Stimulated activated CD4-positive, alpha-beta T cell treated with anti-CD3 and anti-CD28 coated beads, Interleukin-1b, Interleukin-23, amount 100 ng/mL, for 48 hours (primary cell): ENCODE data around the gene ST3GAL6.

Experiments used
- DNase-seq: peaks from one replicate; pipeline ENCODE4 v3.0.0-alpha.2; 2020

ST3GAL6 gene

DNA sequence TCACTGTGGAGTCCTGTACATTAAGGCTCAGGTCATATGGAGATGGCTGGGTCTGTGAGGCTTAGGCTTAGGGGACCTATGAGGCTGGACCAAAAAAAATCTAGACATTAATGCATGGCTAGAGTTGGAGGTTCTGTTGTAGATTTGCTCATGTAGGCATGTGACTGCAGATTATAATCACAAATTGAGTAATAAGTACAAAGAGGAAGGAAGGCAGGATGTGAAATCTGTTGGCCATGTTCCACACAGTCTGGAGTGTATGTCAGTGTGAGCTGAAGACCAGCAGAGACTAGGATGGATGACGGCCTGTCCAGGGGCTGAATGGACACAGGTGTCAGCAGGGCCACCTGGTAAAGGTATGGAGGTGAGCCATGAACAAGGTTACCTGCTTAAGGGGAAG, at the start of gene ST3GAL6:
Gene ST3GAL6 (plus strand): TSS at position 265 of the 400 bp plus-strand sequence. CDS start 5,101 bp downstream, outside the sequence.
- no peak for DNase-seq

- DNase-seq = no peak
These were observed 49.2 kb upstream of the ST3GAL6 start for GRCh38 chr3:98713984-98714383.

DNA sequence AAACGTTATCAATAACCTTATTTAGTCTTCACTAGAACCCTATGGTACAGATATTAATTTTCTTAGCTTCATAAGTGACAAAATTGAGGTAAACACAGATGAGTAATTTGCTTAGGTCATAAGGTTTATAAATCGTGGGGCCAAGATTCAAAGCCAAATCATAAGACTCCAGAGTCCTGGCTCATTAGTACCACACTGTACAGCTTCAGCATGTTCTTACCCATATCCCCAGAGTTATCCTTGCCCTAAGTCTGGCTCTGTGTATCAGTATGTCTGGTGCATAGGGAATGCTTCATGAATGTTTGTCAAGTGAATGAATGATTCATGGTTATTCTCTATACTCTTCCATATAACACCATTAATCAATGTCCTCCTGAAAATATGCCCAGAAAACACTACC, 45.6 kb upstream of the ST3GAL6 start:
- no peak for DNase-seq

DNA sequence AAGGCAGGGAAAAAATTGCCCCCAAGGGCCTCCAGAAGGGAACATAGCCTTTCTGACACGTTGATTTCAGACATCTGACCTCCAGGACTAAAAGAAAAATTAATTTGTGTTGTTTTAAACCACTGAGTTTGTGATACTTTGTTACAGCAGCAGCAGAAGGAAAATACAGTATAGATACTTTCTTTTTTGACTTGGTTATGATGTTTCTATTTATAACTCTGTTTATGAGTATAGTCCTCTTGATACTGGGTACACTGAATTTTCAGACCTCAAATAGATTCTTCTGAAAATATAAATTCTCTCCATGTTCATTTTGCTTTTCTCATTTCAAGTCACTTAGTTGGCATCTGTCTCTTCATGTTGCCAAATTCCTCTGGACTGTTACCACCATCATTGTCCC, 44.4 kb upstream of the ST3GAL6 start:
- DNase-seq = no peak

DNA sequence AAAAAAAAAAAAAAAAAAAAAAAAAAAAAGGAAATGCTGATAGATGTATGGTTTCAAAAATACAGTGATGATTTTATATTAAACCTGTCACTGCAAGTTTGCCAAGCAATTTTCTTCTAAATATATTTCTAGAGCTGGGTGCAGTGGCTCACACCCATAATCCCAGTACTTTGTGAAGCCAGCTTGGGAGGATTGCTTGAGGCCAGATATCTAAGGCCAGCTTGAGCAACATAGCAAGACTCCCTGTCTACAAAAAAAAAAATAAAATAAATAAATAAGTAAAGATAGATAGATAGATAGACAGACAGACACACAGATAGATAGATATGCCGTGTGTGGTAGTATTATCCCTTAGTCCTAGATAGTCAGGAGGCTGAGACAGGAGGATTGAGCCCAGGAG, 41.4 kb upstream of the ST3GAL6 start:
- no peak for DNase-seq

GRCh38 chr3:98722389-98722788, 40.8 kb upstream of the ST3GAL6 start:
- DNase-seq = no peak

DNA sequence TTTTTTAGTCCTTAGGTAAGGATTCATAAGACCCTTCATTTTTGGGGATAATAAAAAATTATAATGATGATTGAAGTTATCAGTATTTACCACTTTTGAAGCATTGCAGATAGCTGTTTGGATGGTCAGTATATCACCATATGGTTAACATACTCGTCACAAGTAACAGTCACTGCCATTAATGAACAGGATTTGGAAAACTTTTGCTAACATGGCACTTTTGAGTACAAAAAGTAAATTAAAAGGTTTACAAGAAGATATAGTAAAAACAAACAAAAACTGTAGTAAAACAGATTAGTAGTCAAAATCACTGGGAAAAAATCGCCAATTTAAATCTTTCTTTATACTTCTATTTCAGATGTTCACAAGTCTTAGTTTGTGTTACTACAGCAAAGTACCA, 37.8 kb upstream of the ST3GAL6 start:
- no peak for DNase-seq

DNA sequence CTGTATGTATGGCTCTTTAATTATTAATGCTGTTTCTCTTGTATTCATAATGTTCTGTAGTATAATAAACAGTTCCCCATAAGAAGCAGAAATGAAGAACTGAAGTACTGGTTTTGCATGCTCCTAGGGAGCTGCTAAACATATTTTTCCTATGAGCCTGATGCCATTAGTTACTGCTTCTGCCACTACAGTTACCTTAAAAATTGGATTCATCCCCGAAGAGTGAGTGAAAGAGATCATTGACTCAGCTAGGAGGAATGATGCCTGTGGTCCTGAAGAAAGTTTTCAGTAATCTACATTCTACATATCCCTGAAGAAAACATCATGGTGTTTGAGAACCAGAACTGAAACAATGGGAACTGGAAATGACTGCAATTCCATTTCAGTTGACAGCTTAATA, 37.1 kb upstream of the ST3GAL6 start:
- no peak for DNase-seq

DNA sequence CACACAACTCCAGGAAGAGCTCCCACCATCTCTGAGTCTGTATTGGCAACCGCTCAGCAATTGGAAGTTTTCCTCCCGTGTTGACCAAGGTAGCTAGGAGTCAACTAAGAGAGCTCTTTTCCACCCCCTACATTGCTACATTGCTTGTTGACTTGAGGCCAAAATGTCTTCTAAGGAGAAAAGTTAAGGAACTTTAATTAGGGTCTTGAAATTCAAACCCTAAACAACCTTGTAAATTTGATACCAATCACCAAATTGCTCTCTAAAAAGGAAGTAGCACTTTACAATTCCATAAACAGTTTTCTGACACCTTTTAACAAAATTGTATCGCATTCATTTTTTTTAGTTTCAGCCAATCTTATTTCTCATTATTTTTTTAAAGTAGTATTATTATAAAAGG, 35.5 kb upstream of the ST3GAL6 start:
- no peak for DNase-seq

DNA sequence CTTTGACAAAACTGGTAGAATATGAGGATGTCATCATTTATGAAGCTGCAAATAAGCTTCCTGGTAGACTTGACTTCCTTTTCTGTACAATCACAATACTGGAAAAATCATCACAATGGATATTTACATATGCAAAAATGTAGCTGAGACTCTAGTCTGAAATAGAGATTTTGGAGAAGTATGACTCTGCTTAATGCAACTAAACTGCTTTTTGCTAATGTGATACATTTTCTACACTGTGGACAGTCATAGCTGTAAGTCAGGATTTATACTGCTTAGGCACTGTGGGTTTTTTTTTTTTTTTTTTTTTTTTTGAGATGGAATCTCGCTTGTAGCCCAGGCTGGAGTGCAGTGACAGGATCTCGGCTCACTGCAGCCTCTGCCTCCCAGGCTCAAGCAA, 34.5 kb upstream of the ST3GAL6 start:
- DNase-seq = no peak

GRCh38 chr3:98730338-98730737, 32.8 kb upstream of the ST3GAL6 start:
- peak; percentile 7 for DNase-seq

DNA sequence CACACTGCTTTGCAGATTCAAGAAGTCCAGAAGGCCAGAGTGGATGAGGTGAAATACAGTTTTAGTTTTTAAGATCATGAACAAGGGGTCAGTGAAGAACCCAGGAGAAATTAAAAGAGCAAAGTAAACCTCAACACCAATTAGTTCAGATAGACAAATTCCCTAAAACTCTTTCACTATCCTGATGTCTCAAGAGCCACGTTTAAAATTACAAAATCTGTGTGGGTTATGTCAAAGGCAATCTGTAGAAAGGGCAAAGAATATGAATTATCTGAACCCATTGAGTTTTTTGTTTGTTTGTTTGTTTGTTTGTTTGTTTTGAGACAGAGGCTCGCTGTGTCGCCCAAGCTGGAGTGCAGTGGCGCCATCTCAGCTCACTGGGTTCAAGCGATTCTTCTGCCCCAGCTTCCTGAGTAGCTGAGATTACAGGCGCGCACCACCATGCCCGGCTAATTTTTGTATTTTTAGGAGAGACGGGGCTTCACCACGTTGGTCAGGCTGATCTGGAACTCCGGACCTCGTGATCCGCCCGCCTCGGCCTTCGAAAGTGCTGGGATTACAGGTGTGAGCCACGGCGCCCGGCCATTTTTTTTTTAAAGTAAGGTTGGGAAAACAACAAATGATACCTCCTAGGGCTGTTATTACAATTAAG, 32.1 kb upstream of the ST3GAL6 start:
- no peak for DNase-seq

- no peak for DNase-seq
These were observed 31.3 kb upstream of the ST3GAL6 start for GRCh38 chr3:98731720-98732285.

GRCh38 chr3:98732286-98733052, 30.7 kb upstream of the ST3GAL6 start:
- no peak for DNase-seq

- no peak for DNase-seq
These were observed 29.9 kb upstream of the ST3GAL6 start for GRCh38 chr3:98733053-98733811.

DNA sequence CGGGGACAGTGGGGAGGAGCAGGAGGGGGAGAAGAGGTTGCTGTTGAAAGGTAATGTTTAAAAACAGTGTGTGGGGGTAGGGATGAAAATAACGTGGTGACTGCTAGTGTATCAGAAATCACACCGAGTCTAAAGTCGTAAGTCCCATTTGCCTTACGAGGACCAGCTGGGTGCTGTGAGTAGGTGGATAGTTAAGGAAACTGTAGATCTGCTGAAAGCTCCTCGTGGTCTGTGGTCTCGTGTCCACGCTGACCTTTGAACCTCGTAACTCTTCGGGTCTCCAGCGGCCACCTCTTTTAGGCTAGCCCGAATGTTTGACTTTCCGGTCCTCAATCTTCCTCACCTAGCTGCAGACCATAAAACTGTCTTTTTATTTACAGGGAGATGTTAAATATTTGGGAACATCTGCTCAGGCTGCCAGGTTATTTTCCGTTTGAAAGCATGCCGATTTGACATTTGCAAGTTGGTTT, 29.3 kb upstream of the ST3GAL6 start:
- no peak for DNase-seq

- no peak for DNase-seq
These were observed 28.8 kb upstream of the ST3GAL6 start for GRCh38 chr3:98734306-98734705.

DNA sequence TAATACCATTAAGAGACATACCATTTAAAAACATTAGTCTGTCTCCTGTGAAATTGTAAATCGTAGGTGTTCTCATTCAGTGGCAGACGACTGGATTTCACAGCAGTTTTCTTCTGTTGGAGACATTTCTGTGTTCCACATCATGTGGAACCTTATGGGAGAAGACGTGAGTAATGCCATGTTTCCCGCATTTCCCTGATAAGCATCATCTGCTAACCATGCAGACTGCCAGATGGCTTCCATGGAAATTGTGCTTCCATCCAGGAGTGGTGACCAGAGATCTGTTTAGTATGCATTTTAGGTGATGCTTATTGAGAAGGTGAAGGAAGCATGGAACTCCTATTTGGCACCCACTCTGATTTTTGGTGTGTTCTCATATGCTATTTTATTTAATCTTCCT, 28.4 kb upstream of the ST3GAL6 start:
- DNase-seq = no peak

GRCh38 chr3:98735296-98735695, 27.8 kb upstream of the ST3GAL6 start:
- DNase-seq = no peak

GRCh38 chr3:98735761-98736269, 27.3 kb upstream of the ST3GAL6 start:
- DNase-seq = no peak

DNA sequence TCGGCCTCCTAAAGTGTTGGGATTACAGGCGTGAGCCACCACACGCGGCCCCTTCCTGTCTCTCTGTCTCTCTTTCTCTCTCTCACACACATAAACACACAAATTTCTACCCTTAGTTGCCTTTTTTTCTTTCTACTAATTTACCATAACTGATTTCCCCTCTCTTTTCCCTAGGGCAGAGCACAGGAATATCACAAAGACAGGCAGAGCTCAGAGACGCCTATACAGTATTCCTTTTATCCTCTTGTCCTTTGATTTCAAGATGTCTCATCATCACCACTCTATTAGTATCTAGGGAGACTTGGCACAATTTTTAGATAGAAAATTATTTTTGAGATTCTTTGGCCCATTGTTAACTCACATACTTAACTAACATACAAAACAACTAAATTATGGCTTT, 25.8 kb upstream of the ST3GAL6 start:
- no peak for DNase-seq

DNA sequence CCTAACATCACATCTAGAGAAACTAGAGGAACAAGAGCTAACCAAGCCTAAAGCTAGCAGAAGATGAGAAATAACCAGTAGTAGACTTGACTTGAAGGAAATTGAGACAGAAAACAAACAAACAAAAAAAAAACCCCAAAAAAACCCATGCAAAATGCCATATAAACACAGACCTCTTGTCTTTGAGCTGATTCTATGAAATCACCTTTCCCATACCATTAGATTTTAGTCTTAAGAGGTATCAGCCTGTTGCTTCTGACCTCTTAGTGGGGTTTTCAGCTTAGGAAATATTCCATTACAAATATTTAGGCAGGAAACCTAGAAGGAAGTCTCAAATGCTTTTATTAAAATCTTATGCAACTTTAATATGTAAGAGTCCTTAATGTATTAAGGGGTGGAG, 23.9 kb upstream of the ST3GAL6 start:
- DNase-seq = no peak

DNA sequence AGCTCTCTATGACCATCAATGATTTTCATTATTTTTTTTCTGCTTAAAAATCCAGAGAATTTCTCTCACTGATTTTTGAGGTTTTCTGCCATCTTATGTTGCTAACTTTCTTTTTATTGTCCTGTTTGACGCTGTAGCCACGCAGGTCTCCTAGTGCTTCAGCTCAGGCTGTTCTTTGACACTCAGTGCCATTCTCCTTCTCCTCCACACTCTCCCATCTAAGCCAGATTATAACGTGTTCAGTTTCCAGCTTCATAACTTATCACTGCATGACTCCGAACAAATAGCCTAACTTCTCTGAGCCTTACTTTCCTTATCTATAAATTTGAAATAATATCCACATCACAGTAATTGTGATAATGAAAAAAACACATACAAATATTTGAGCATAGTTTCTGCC, 22.8 kb upstream of the ST3GAL6 start:
- no peak for DNase-seq
